ENCODE measurements around the gene PHF19. TPM values are rescaled to one million over a fixed set of nuclear protein-coding genes. Genes with fewer than 3 reads are reported as not detected.
A peak's percentile ranks its signal among the peaks of the same experiment; 100 is the strongest.

PHF19 gene
- total and polyA plus RNA-seq, 3 experiments from 2014 or later = 8.3 to 214 (median 206) TPM

GRCh38 chr9:120846251-120846889 lies 30.6 kb downstream of the PHF19 start:
- Mint-ChIP-seq H3K4me1 (peaks cover 66 to 76% (median 75%) of the 10 kb centered on the region in 3 donors), H3K4me3 (peak overlapping the region; percentile 36 to 95 (median 48)), H3K27ac (peak overlapping the region; percentile 84 to 99 (median 95)), H3K9me3 (no peaks in the 10 kb centered on the region), H3K36me3 (peaks cover 4 to 15% (median 7%) of the 10 kb centered on the region in 3 donors), H3K27me3 (no peaks in the 10 kb centered on the region)
- H3K4me3 ChIP-seq (ENCODE audit: low read length) = peak overlapping the region; percentile 39
- ChIA-PET CTCF (interaction anchor here (0.9 to 2.0 kb wide), 4 partner anchors 19 to 90 kb away, joined by 3 to 12 read pairs (median 6); no protein-coding TSS in a partner anchor), POLR2A (interaction anchor here (0.5 to 1.0 kb wide), 4 partner anchors 23 to 74 kb away, joined by 3 to 7 read pairs (median 4); no protein-coding TSS in a partner anchor)
- DNase-seq = peak in 2 of 5 donors; percentile 59 to 79
- peaks cover 5% of the 10 kb centered on the region for H3K36me3 ChIP-seq (ENCODE audit: insufficient read depth, low read length)
- no peaks in the 10 kb centered on the region for H3K27me3 ChIP-seq (ENCODE audit: insufficient read depth, low read length, poor library complexity, severe bottlenecking)
- no peak overlapping the region for H3K27ac ChIP-seq (ENCODE audit: low read depth, low read length)
- peaks cover 52% of the 10 kb centered on the region for H3K4me1 ChIP-seq (ENCODE audit: insufficient read depth, low read length)
- no peaks in the 10 kb centered on the region for H3K9me3 ChIP-seq (ENCODE audit: low read length)

DNA sequence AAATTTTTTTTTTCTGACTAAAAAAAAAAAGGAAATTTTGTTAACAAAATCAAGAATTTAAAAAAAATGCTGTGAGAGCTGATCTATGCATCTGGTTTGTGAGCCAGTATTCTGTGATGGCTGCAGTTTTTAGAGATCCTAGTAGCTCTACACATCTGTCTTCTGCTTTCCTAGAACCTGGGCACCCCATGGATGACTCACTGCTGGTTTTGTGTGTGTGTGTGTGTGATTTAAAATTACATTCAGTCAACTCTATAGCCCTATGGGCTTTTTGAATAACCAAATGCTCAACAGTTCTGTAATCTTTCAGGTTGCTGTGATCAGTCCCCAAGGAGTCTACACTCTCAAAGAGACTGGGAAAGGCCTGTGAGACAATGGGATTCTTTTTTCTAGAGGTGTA lies 31.7 kb downstream of the PHF19 start:
- peaks cover 6 to 18% (median 7%) of the 10 kb centered on the region in 3 donors for H3K36me3 Mint-ChIP-seq
- H3K9me3 ChIP-seq (ENCODE audit: low read length) = no peaks in the 10 kb centered on the region
- POLR2A ChIA-PET = no interaction called here
- CTCF ChIA-PET = no interaction called here
- H3K27ac ChIP-seq (ENCODE audit: low read depth, low read length) = no peak overlapping the region
- H3K4me1 Mint-ChIP-seq = peaks cover 68 to 76% (median 71%) of the 10 kb centered on the region in 3 donors
- H3K27me3 ChIP-seq (ENCODE audit: insufficient read depth, low read length, poor library complexity, severe bottlenecking) = no peaks in the 10 kb centered on the region
- no peaks in the 10 kb centered on the region for H3K9me3 Mint-ChIP-seq
- H3K4me3 Mint-ChIP-seq = peak overlapping the region in 5 of 7 donors; percentile 54 to 96 (median 96)
- H3K27me3 Mint-ChIP-seq = no peaks in the 10 kb centered on the region
- DNase-seq = no peak
- peaks cover 3% of the 10 kb centered on the region for H3K36me3 ChIP-seq (ENCODE audit: insufficient read depth, low read length)
- peaks cover 52% of the 10 kb centered on the region for H3K4me1 ChIP-seq (ENCODE audit: insufficient read depth, low read length)
- peak overlapping the region in 7 of 8 donors; percentile 84 to 99 (median 98) for H3K27ac Mint-ChIP-seq
- peak overlapping the region; percentile 39 for H3K4me3 ChIP-seq (ENCODE audit: low read length)

DNA sequence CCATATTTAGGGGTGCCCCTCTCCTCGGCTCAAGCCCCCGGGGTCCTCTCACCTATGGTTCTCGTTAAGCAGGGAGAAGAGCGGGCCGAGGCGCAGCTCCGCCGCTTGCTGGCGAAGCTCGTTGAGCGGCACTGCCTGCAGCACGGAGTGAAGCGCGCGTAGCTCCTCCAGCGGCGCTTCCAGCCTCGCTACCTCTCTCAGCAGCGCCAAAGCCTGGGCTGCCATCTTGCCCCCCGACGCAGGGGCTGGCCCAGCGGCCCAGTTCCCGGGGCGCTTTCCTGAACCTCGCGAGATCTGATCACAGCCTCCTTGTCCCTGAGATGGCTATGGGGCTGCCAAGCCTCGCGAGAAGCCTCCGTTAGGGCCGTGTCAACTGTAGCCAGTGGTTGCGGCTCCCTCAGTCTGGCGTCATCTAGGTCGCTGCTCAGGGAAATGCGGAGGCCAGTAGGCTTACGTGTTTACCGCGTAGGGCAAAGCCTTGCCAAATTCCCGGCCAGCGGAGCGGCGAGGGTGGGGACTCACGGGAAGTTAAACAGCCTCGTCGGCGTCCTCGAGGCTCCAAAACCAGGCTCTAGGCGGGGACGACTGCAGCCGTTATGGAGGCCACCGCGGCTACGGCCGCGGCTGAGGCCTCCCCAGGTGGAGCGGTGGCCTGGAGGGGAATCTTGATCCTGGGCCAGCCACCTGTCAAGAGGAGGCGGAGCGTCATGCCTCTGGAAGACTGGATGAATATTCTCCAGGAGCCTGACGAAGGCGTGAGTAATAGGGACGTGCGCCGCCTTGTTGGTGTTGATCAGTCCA lies 34.1 kb downstream of the PHF19 start, which contains the start of gene PSMD5:
TSS of gene PSMD5 (minus strand) at position 238 of the 801 bp plus-strand sequence. CDS start at position 225, 13 bp downstream.
- Mint-ChIP-seq H3K27ac (peak within 1 kb of the TSS; percentile 97 to 99 (median 98)), H3K9me3 (no peaks in the 10 kb centered on the region), H3K4me1 (peaks cover 69 to 87% (median 83%) of the 10 kb centered on the region in 3 donors), H3K4me3 (peak within 1 kb of the TSS; percentile 93 to 98 (median 96)), H3K27me3 (no peaks in the 10 kb centered on the region), H3K36me3 (peaks cover 6 to 32% (median 14%) of the 10 kb centered on the region in 3 donors)
- CTCF ChIA-PET = interaction anchor here (0.8 to 2.4 kb wide), 4 partner anchors 8 to 27 kb away, joined by 3 to 8 read pairs (median 4); no protein-coding TSS in a partner anchor
- POLR2A ChIA-PET = interaction anchor here (0.6 to 1.7 kb wide), 9 partner anchors 8 to 278 kb away, joined by 3 to 12 read pairs (median 4); partner anchors contain the start of gene FBXW2
- Histone ChIP-seq H3K36me3 (ENCODE audit: insufficient read depth, low read length) (peaks cover 3% of the 10 kb centered on the region), H3K27ac (ENCODE audit: low read depth, low read length) (peak within 1 kb of the TSS; percentile 99), H3K9me3 (ENCODE audit: low read length) (no peaks in the 10 kb centered on the region), H3K4me1 (ENCODE audit: insufficient read depth, low read length) (peaks cover 52% of the 10 kb centered on the region), H3K27me3 (ENCODE audit: insufficient read depth, low read length, poor library complexity, severe bottlenecking) (no peaks in the 10 kb centered on the region), H3K4me3 (ENCODE audit: low read length) (peak within 1 kb of the TSS; percentile 87)
- DNase-seq = peak; percentile 93 to 99 (median 98)

DNA sequence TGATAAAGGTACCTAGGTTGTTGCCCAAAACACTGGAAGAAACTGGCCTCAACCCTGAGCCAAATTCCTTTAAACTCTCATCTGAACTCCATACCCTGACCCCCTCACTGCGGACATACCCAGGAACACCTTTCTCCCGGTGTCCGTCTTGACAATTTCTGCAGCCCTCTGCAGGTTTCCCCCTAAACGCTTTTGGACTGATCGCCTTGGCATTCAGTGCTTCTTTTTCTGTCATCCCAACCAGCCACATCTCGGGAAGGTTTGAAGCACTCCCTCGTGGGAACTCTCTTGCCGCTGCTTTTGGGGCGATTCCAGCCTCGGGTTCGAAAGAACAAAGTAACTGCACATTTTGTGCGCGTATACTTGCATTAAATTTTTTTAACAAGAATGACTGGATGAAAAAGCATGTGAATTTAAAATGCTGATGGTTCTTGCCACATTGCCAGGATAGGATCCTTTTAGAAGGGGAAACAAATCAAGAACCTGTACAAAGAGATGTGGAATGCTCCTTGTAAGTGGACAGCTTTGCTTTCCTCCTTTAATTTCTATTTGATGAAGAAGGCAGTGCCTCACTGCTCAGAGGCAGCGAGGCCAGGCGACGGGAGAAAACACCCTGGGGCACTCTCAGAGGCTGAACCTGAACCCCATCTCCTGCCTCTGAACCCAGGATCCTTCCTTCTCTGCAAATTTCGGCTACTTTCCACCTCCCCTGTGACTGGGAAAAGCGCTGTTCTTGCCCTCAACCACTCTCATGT lies 34.9 kb downstream of the PHF19 start:
- Histone ChIP-seq H3K4me3 (ENCODE audit: low read length) (peak overlapping the region; percentile 87), H3K4me1 (ENCODE audit: insufficient read depth, low read length) (peaks cover 45% of the 10 kb centered on the region), H3K27ac (ENCODE audit: low read depth, low read length) (peak overlapping the region; percentile 99), H3K27me3 (ENCODE audit: insufficient read depth, low read length, poor library complexity, severe bottlenecking) (no peaks in the 10 kb centered on the region), H3K9me3 (ENCODE audit: low read length) (no peaks in the 10 kb centered on the region), H3K36me3 (ENCODE audit: insufficient read depth, low read length) (peaks cover 3% of the 10 kb centered on the region)
- Mint-ChIP-seq H3K9me3 (no peaks in the 10 kb centered on the region), H3K36me3 (peaks cover 6 to 40% (median 14%) of the 10 kb centered on the region in 3 donors), H3K4me1 (peaks cover 68 to 87% (median 83%) of the 10 kb centered on the region in 3 donors), H3K4me3 (peak overlapping the region; percentile 93 to 98 (median 96)), H3K27me3 (no peaks in the 10 kb centered on the region), H3K27ac (peak overlapping the region; percentile 97 to 99 (median 98))
- ChIA-PET POLR2A (interaction anchor here (0.6 to 1.7 kb wide), 7 partner anchors 9 to 279 kb away, joined by 3 to 7 read pairs (median 4); partner anchors contain the start of gene FBXW2), CTCF (interaction anchor here (0.8 to 2.4 kb wide), 4 partner anchors 8 to 28 kb away, joined by 3 to 8 read pairs (median 4); no protein-coding TSS in a partner anchor)
- no peak for DNase-seq

DNA sequence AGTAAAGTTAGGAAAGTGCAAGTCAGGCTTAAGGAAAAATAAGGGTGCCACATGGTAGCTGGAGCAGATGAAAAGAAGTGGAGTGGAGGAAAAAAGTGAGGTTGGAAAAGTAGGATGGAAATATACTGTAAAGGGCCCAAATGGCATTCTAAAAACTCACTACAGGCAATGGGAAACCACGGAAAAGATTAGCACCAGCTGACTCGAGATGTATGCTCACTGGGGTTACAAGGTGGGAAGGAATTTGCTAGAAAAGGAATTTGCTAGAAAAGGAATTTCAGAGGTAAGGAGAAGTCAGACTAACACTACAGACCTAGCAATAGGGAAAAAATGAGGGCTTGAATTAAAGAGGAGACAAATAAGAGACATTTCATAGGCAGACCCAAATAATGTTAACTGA lies 37.8 kb downstream of the PHF19 start:
- Histone ChIP-seq H3K9me3 (ENCODE audit: low read length) (no peaks in the 10 kb centered on the region), H3K27ac (ENCODE audit: low read depth, low read length) (no peak overlapping the region), H3K36me3 (ENCODE audit: insufficient read depth, low read length) (no peaks in the 10 kb centered on the region), H3K27me3 (ENCODE audit: insufficient read depth, low read length, poor library complexity, severe bottlenecking) (no peaks in the 10 kb centered on the region), H3K4me1 (ENCODE audit: insufficient read depth, low read length) (peaks cover 16% of the 10 kb centered on the region), H3K4me3 (ENCODE audit: low read length) (no peak overlapping the region)
- H3K27me3 Mint-ChIP-seq = no peaks in the 10 kb centered on the region
- no peaks in the 10 kb centered on the region for H3K9me3 Mint-ChIP-seq
- H3K36me3 Mint-ChIP-seq = peaks cover 6 to 58% (median 15%) of the 10 kb centered on the region in 3 donors
- peak overlapping the region in 4 of 7 donors; percentile 17 to 76 (median 48) for H3K4me3 Mint-ChIP-seq
- ChIA-PET CTCF (no interaction called here), POLR2A (no interaction called here)
- peak overlapping the region; percentile 22 to 85 (median 64) for H3K27ac Mint-ChIP-seq
- H3K4me1 Mint-ChIP-seq = peaks cover 43 to 63% (median 58%) of the 10 kb centered on the region in 3 donors
- DNase-seq = no peak

- POLR2A ChIA-PET = no interaction called here
- H3K27me3 Mint-ChIP-seq = no peaks in the 10 kb centered on the region
- no peak for DNase-seq
- no peaks in the 10 kb centered on the region for H3K9me3 Mint-ChIP-seq
- H3K36me3 Mint-ChIP-seq = peaks cover 6 to 64% (median 15%) of the 10 kb centered on the region in 3 donors
- peak overlapping the region in 2 of 8 donors; percentile 10 to 15 for H3K27ac Mint-ChIP-seq
- H3K4me1 Mint-ChIP-seq = peaks cover 38 to 53% (median 50%) of the 10 kb centered on the region in 3 donors
- Histone ChIP-seq H3K4me1 (ENCODE audit: insufficient read depth, low read length) (peaks cover 10% of the 10 kb centered on the region), H3K36me3 (ENCODE audit: insufficient read depth, low read length) (peaks cover 4% of the 10 kb centered on the region), H3K4me3 (ENCODE audit: low read length) (no peak overlapping the region), H3K27me3 (ENCODE audit: insufficient read depth, low read length, poor library complexity, severe bottlenecking) (no peaks in the 10 kb centered on the region), H3K27ac (ENCODE audit: low read depth, low read length) (no peak overlapping the region), H3K9me3 (ENCODE audit: low read length) (no peaks in the 10 kb centered on the region)
- CTCF ChIA-PET = no interaction called here
- H3K4me3 Mint-ChIP-seq = no peak overlapping the region
Observed at GRCh38 chr9:120837921-120838320, 39.1 kb downstream of the PHF19 start.

DNA sequence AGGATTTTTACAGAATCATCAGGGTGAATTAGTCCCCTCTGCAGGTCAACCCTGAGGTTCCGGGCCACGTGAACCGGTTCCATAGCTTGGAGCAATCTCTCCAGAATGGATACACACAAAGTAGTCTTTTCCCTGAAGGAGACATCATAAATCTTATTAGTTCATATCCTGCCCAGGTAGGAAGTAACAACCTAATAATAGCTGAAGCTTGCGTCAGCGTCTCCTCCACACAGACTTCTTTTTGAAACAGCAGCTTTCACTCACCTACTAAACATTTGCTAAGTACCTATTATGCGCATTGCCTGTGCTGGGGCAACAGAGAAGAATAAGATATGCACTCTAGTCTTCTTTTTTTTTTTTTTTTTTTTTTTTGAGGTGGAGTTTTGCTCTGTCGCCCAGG lies 43.7 kb downstream of the PHF19 start:
- peaks cover 13 to 17% (median 14%) of the 10 kb centered on the region in 3 donors for H3K4me1 Mint-ChIP-seq
- no peaks in the 10 kb centered on the region for H3K4me1 ChIP-seq (ENCODE audit: insufficient read depth, low read length)
- ChIA-PET POLR2A (interaction anchor here (0.7 kb wide), 1 partner anchor 119 kb away, joined by 9 read pairs; no protein-coding TSS in a partner anchor), CTCF (interaction anchor here (1.5 kb wide), 1 partner anchor 10 kb away, joined by 5 read pairs; the partner anchor contains the start of gene PSMD5)
- H3K27me3 Mint-ChIP-seq = no peaks in the 10 kb centered on the region
- H3K27ac Mint-ChIP-seq = no peak overlapping the region
- no peak overlapping the region for H3K4me3 ChIP-seq (ENCODE audit: low read length)
- peaks cover 5 to 77% (median 24%) of the 10 kb centered on the region in 3 donors for H3K36me3 Mint-ChIP-seq
- H3K9me3 Mint-ChIP-seq = no peaks in the 10 kb centered on the region
- H3K27ac ChIP-seq (ENCODE audit: low read depth, low read length) = no peak overlapping the region
- no peaks in the 10 kb centered on the region for H3K9me3 ChIP-seq (ENCODE audit: low read length)
- no peak overlapping the region for H3K4me3 Mint-ChIP-seq
- H3K36me3 ChIP-seq (ENCODE audit: insufficient read depth, low read length) = peaks cover 38% of the 10 kb centered on the region
- no peaks in the 10 kb centered on the region for H3K27me3 ChIP-seq (ENCODE audit: insufficient read depth, low read length, poor library complexity, severe bottlenecking)
- DNase-seq = no peak
